NT2/D1 (cell line): ENCODE data around the gene PGBD5.

ENCODE experiments used
- SUZ12 ChIP-seq: IDR thresholded peaks from 2 replicates; pipeline ENCODE4 v1.6.1; 2011; ENCODE audit not compliant: insufficient read length, insufficient read depth; ENCODE audit errors: extremely low read depth
- ZNF274 ChIP-seq: IDR thresholded peaks from 2 replicates; pipeline ENCODE4 v1.6.1; 2011; ENCODE audit warnings: mild to moderate bottlenecking, low read depth, low read length

- TF ChIP-seq ZNF274 = no peak
- no peak for TF ChIP-seq SUZ12
Measured at GRCh38 chr1:230421481-230421880, 4.7 kb downstream of the PGBD5 start.
